HT1080 (cell line): ENCODE measurements around the gene CCL2. TPM values are rescaled to one million over a fixed set of nuclear protein-coding genes. Genes with fewer than 3 reads are reported as not detected.

Source experiments
- total RNA-seq: library from RNA; depleted of rRNA; stranded (reverse); fragments of >200 nt; shearing (Covaris generic); gene quantifications from 2 replicates; pipeline ENCODE4 v1.2.3, GENCODE V29; 2014; rRNA removed

CCL2 gene
- total RNA-seq, 1 experiment from 2014 or later = 0.51 TPM

Other genes starting within 250 kb of the CCL2 start
- not detected in 2 replicates for gene CCL7, start 14.9 kb downstream of the CCL2 start, total RNA-seq
- gene CCL11, start 30.5 kb downstream of the CCL2 start, total RNA-seq = not detected in 2 replicates
- gene CCL8, start 64.2 kb downstream of the CCL2 start, total RNA-seq = not detected in 2 replicates
- gene CCL13, start 101.2 kb downstream of the CCL2 start, total RNA-seq = not detected in 2 replicates
- gene CCL1, start 107.9 kb downstream of the CCL2 start, total RNA-seq = not detected in 2 replicates